ENCODE results near the gene SNRNP200. TPM values are rescaled to one million over a fixed set of nuclear protein-coding genes. Genes with fewer than 3 reads are reported as not detected.

SNRNP200 gene
- 100 to 1,000 TPM in 2 of 4 donors, 10 to 100 TPM in 2; 73.7 to 106 (median 90.8) TPM for total RNA-seq

GRCh38 chr2:96305091-96305978 is at the start of gene SNRNP200:
Gene SNRNP200 (minus strand): TSS chr2:96305546. CDS start chr2:96305437, 109 bp downstream.
- Histone ChIP-seq H3K4me1 (peaks cover 21 to 41% (median 33%) of the 10 kb centered on the region in 4 donors), H3K9me3 (no peaks in the 10 kb centered on the region), H3K4me3 (peak within 1 kb of the TSS; percentile 75 to 94 (median 84)), H3K27me3 (no peaks in the 10 kb centered on the region), H3K27ac (replicated peaks in 1 of 4) (peak within 1 kb of the TSS; percentile 79 to 86 (median 82)), H3K36me3 (peaks cover 31 to 40% (median 33%) of the 10 kb centered on the region in 4 donors)
- DNase-seq (ENCODE audit: extremely low spot score) = peak; percentile 96
- intact Hi-C loops (cut with DNase I) = loop anchor here (5.0 kb wide), 1 partner anchor 38 kb away; the partner anchor contains the start of genes CIAO1 and TMEM127
- under 1% methylated on average over 29 of the region's 61 CpGs for WGBS
- TF ChIP-seq POLR2A (IDR thresholded peaks at IDR 0.05; ENCODE audit: low read depth) (peak; percentile 84), POLR2AphosphoS5 (IDR thresholded peaks at IDR 0.05) (peak; percentile 96 to 97), CTCF (IDR thresholded peaks at IDR 0.05) (no peak), EP300 (IDR thresholded peaks at IDR 0.05) (no peak)

DNA sequence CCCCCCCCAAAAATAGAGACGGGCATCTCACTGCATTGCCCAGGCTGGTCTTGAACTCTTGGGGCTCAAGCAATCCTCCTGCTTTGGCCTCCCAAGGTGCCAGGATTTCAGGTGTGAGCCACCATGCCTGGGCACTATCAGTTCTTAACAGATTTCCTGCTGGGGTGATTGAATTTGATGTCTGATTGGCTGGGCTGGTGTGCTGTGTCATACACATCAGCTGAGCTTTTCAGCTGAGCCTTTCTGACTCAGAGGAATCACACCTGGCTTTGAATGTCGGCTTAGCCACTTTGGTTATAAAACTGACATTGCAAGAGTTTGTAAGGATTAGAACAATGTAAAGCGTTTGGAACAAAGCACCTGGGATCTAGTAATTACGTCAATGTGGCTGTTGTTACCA is 49.1 kb upstream of the SNRNP200 start:
- no peak for DNase-seq (ENCODE audit: extremely low spot score)
- H3K27ac ChIP-seq (replicated peaks in 1 of 4) = peak overlapping the region in 1 of 4 donors; percentile 18
- H3K4me1 ChIP-seq = peaks cover 4 to 15% (median 5%) of the 10 kb centered on the region in 4 donors
- H3K27me3 ChIP-seq = no peaks in the 10 kb centered on the region
- H3K9me3 ChIP-seq = no peaks in the 10 kb centered on the region
- intact Hi-C loops (cut with DNase I) = no loop called here
- WGBS = 79% methylated on average over 4 of the region's 4 CpGs
- no peaks in the 10 kb centered on the region for H3K36me3 ChIP-seq
- no peak overlapping the region for H3K4me3 ChIP-seq
- TF ChIP-seq CTCF (IDR thresholded peaks at IDR 0.05) (no peak), POLR2AphosphoS5 (IDR thresholded peaks at IDR 0.05) (no peak), POLR2A (IDR thresholded peaks at IDR 0.05; ENCODE audit: low read depth) (no peak), EP300 (IDR thresholded peaks at IDR 0.05) (no peak)

DNA sequence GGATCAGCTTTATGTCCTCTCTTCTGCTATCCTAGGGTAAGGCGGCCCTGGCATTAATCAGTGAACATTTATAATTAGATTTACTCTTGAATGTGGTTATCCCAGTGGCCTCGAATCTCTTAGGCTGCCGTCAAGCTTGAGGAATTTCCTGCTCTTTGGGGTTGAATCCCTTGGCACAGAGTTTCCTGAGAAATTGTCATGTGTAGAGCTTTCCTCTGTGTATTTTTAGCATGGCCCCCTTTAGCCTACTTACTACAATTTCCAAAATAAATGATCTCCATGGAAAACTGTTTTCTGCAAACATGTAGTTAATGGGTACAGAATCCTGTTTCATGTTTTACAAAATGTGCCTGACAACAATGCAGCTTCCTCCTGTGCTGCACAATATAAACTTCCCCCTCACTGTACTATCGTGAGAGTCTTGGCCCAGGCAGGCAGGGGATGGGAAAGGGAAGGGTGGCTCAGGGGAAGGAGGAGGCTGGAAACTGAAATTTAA is 48.3 kb upstream of the SNRNP200 start:
- H3K27me3 ChIP-seq = no peaks in the 10 kb centered on the region
- H3K9me3 ChIP-seq = no peaks in the 10 kb centered on the region
- 68% methylated on average over 4 of the region's 4 CpGs for WGBS
- TF ChIP-seq POLR2A (IDR thresholded peaks at IDR 0.05; ENCODE audit: low read depth) (no peak), CTCF (IDR thresholded peaks at IDR 0.05) (no peak), POLR2AphosphoS5 (IDR thresholded peaks at IDR 0.05) (peak in 1 of 2 donors; percentile 8)
- H3K36me3 ChIP-seq = no peaks in the 10 kb centered on the region
- DNase-seq (ENCODE audit: extremely low spot score) = no peak
- H3K4me3 ChIP-seq = no peak overlapping the region
- intact Hi-C loops (cut with DNase I) = no loop called here
- H3K27ac ChIP-seq (replicated peaks in 1 of 4) = peak overlapping the region in 3 of 4 donors; percentile 1 to 34 (median 18)
- peaks cover 4 to 15% (median 5%) of the 10 kb centered on the region in 4 donors for H3K4me1 ChIP-seq

DNA sequence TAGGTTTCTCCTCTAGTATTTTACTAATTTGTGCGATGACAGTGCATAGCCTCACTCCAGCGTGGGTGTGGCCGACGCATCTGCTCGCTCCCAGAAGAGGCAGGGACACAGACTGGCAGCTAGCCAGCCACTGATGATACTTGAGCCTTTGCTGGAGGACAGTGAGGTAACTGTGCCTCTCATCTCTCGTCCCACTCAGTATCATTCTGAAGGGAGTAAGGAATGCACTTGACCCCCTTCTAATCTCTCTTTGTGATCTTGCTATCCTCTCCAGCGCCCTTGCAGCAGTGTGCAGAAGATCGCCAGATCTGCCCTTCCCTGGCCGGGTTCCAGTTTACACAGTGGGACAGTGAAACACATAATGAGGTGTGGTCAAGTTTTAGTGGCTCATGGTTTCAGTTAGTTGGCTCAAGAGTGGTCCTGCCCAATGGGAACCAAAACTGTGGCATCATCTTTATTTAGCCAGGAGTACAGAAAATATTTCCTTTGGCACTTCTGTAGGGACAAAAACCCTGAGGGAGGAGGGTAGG is 47.8 kb upstream of the SNRNP200 start:
- WGBS = 65% methylated on average over 9 of the region's 9 CpGs
- H3K4me3 ChIP-seq = no peak overlapping the region
- intact Hi-C loops (cut with DNase I) = no loop called here
- no peaks in the 10 kb centered on the region for H3K36me3 ChIP-seq
- no peaks in the 10 kb centered on the region for H3K27me3 ChIP-seq
- H3K27ac ChIP-seq (replicated peaks in 1 of 4) = peak overlapping the region in 3 of 4 donors; percentile 1 to 34 (median 18)
- peaks cover 4 to 15% (median 5%) of the 10 kb centered on the region in 4 donors for H3K4me1 ChIP-seq
- TF ChIP-seq POLR2A (IDR thresholded peaks at IDR 0.05; ENCODE audit: low read depth) (no peak), CTCF (IDR thresholded peaks at IDR 0.05) (no peak), POLR2AphosphoS5 (IDR thresholded peaks at IDR 0.05) (no peak)
- no peak for DNase-seq (ENCODE audit: extremely low spot score)
- H3K9me3 ChIP-seq = no peaks in the 10 kb centered on the region
